NOMO-1 treated with dmso at 0.1 percent for 144 hours (cell line): Measurements from ENCODE around the gene METTL18.

Experiments used
- DNase-seq: peaks from one replicate; lab custom pipeline; 2025; ENCODE audit not compliant: unreplicated experiment; lab: John Stamatoyannopoulos, UW

The METTL18 gene

GRCh38 chr1:169786974-169787373 is 7.7 kb downstream of the METTL18 start:
- no peak for DNase-seq

GRCh38 chr1:169785267-169785666 is 9.4 kb downstream of the METTL18 start:
- no peak for DNase-seq

GRCh38 chr1:169784102-169784501 is 10.6 kb downstream of the METTL18 start:
- DNase-seq = no peak

- DNase-seq = no peak
Observed at GRCh38 chr1:169782596-169782995, 12.1 kb downstream of the METTL18 start.

GRCh38 chr1:169779970-169780369 is 14.7 kb downstream of the METTL18 start:
- no peak for DNase-seq

- no peak for DNase-seq
Observed at GRCh38 chr1:169779150-169779549, 15.6 kb downstream of the METTL18 start.

GRCh38 chr1:169776440-169776839 is 18.3 kb downstream of the METTL18 start:
- DNase-seq = no peak

- no peak for DNase-seq
Observed at GRCh38 chr1:169768161-169768560, 26.5 kb downstream of the METTL18 start.

GRCh38 chr1:169765580-169766331 is 29.0 kb downstream of the METTL18 start:
- no peak for DNase-seq

- DNase-seq = no peak
Observed at GRCh38 chr1:169764919-169765318, 29.8 kb downstream of the METTL18 start.

GRCh38 chr1:169762699-169763098 is 32.0 kb downstream of the METTL18 start:
- DNase-seq = no peak

- no peak for DNase-seq
Observed at GRCh38 chr1:169759038-169759437, 35.7 kb downstream of the METTL18 start.

GRCh38 chr1:169753549-169753948 is 41.2 kb downstream of the METTL18 start:
- no peak for DNase-seq

- no peak for DNase-seq
Observed at GRCh38 chr1:169750041-169750440, 44.7 kb downstream of the METTL18 start.

- DNase-seq = no peak
Observed at GRCh38 chr1:169746550-169746949, 48.2 kb downstream of the METTL18 start.

- no peak for DNase-seq
Observed at GRCh38 chr1:169745015-169745861, 49.5 kb downstream of the METTL18 start.
